NCI-H2107 (cell line): Measurements from ENCODE around the gene TEX19.
"Not testable (repeated sequence)": the region's sequence is repeated elsewhere in the genome, so short reads cannot be mapped to it uniquely, and the experiment has no call there.

Experiments used
- DNase-seq: peaks from one replicate; lab custom pipeline; 2025; lab: John Stamatoyannopoulos, UW

Gene TEX19

DNA sequence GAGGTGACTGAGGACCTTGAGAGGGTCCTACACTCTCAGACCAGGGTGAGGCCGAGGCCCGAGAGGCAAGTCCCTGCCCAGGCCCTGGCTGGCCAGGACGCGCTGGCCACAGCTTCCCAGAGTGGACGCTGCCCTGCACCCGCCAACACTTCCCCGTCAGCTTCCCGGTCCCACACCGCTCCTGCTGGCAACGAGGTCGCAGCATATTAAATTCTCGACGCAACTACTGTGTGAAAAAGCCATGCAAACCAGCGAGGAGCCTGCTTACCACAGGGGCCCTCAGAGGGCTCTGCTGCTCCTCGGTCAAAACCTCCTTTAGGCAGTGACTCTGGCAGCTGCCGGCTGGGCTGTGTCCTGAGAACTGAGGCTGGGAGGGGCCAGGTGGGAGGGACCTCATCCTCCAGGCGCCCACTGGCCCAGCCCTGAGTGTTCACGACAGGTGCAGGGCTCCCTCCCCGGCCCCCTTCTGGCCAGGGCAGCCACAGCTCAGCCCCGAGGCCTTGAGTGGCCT, 2.1 kb upstream of the TEX19 start:
- peak; percentile 63 for DNase-seq

DNA sequence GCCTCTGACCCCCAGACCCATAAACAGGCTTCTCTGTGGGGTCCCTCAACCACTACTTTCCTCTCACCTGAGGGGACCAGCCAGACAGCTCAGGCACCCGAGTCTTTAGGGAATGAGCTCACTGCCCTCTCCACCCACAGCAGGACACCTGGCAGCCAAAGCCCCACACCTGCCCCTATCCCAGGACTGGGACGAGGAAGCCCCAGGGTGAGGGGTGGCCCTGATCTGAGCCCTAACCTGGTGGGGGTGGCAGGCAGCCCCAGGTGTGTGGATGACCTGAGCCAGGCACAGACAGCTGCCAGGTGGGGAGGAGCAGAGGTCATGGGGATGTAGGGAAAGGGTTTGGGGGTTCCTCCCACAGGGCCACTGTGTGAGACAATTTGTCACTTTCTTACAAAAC, 1.7 kb upstream of the TEX19 start:
- DNase-seq: no peak

DNA sequence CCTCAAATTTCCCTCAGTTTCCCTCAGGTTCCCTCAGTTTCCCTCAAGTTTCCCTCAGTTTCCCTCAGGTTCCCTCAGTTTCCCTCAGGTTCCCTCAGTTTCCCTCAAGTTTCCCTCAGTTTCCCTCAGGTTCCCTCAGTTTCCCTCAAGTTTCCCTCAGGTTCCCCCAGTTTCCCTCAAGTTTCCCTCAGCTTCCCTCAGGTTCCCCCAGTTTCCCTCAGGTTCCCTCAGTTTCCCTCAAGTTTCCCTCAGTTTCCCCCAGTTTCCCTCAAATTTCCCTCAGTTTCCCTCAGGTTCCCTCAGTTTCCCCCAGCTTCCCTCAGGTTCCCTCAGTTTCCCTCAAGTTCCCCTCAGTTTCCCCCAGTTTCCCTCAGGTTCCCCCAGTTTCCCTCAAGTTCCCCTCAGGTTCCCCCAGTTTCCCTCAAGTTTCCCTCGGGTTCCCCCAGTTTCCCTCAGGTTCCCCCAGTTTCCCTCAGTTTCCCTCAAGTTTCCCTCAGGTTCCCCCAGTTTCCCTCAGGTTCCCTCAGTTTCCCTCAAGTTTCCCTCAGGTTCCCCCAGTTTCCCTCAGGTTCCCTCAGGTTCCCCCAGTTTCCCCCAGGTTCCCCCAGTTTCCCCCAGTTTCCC, 516 bp downstream of the TEX19 start:
- not testable (repeated sequence) for DNase-seq

DNA sequence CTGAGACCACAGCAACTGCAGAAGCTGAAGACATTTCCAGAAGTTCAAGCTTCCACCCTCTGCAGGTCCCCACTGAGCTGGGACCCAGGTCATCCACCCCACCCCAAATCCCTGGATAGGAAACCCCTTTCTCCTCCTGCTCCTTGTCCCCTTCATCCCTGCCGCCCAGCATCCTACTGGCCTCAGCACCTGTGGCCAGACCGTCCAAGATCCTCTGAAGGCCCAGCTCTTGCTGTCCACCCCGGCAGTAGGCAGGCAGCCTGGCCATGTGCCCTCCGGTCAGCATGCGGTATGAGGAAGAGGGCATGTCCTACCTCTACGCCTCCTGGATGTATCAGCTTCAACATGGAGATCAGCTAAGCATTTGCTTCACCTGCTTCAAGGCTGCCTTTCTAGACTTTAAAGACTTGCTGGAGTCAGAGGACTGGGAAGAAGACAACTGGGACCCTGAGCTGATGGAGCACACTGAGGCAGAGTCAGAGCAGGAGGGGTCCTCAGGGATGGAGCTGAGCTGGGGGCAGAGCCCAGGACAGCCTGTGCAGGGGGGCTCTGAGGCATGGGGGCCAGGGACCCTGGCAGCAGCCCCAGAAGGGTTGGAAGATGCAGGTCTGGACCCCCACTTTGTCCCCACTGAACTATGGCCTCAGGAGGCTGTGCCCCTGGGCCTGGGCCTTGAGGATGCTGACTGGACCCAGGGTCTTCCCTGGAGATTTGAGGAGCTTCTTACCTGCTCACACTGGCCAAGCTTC, 3.0 kb downstream of the TEX19 start:
- no peak for DNase-seq

DNA sequence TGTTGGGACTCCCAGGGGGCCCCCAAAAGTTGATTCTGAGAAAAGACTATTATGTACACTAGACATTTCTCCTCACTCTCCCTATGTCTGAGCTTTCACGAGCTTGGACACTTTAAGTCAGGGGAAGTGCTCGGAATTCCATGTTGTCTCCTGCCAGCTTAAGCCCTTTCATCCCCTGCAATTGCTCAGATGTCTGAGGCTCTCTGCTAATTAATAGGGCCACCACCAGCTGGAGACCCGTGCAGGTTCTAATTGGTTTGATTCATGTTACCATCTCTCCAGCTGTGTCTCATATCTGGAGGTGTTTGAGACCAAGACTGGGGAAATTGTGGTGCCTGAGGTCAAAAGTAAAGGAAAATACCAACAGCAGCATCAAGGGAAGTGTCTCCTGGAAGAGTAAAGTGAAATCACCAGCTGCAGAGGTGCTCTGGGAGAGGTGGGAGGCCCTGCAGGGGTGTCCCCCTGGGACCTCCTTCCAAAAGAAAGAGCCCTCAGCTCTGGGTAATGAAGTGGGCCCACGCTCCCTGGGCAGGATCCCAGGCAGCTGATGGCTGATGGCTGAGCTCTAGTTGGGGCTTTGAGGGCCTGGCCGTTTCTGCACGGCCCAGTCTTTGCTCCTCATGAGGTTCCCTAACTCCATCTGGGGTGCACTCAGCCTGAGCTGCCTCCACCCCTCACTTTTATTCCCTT, 6.7 kb downstream of the TEX19 start:
- no peak for DNase-seq

DNA sequence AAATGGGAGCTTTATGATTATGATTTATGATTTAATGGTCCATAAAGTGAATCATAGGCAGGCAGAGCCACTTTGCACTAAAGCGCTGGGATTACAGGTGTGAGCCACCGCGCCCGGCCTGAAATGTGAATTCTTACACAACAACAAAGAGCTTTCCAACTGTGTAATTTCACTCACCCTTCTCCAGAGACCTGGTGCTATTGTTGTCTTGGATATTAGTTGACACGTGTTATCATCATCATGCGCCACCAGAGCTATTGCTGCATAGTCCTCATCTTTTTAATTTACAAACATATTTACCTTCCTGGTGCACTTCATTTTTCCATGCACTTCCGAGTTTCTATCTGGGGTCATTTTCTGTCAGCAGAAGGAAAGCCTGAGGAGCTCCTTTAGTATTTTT, 7.7 kb downstream of the TEX19 start:
- DNase-seq: peak; percentile 55

DNA sequence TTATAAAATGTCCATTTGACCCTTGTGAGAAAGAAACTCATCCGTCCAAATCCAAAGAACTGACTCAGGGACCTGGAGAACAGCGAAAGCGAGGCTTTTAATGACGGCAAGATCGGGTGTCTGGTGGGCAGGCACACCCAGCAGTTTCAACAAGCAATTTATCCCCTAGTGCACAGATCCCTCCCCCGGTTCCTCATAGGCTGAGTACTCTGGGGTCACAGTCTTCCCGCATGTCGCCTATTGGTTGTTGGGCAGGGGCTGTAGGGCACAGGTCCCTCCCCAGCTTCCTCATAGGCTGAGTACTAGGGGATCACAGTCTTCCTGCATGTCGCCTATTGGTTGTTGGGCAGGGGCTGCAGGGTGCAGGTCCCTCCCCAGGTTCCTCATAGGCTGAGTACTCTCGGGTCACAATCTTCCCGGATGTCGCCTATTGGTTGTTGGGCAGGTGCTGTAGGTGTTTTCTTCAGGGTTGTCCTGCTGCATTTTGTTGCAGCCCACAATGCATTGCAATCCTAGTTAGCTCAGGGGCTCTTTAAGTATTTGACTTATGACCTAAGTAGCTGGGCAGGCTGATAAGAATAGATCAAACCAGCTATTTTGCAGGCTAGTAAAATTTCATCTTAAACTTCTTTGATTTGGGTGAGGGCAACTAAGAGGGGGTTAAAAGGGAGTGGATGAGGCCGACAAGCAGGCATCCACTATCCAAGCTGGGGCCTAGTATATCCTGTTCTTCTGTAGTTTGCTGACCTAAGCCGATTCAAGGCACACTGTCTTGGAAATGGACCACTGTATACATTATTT, 8.9 kb downstream of the TEX19 start:
- no peak for DNase-seq

DNA sequence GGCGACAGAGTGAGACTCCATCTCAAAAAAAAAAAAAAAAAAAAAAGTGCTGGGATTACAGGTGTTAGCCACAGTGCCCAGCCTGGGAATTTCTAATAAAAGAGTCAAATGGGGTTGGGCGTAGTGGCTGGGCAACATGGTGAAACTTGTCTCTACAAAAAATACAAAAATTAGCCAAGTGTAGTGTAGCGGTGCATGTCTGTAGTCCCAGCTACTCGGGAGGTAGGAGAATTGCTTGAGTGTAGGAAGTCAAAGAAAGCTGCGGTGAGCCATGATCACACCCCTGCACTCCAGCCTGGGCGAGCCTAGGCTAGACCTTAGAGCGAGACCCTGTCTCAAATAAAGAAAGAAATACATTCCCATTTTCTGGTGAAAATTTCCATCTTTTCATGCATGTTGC, 10.2 kb downstream of the TEX19 start:
- no peak for DNase-seq

DNA sequence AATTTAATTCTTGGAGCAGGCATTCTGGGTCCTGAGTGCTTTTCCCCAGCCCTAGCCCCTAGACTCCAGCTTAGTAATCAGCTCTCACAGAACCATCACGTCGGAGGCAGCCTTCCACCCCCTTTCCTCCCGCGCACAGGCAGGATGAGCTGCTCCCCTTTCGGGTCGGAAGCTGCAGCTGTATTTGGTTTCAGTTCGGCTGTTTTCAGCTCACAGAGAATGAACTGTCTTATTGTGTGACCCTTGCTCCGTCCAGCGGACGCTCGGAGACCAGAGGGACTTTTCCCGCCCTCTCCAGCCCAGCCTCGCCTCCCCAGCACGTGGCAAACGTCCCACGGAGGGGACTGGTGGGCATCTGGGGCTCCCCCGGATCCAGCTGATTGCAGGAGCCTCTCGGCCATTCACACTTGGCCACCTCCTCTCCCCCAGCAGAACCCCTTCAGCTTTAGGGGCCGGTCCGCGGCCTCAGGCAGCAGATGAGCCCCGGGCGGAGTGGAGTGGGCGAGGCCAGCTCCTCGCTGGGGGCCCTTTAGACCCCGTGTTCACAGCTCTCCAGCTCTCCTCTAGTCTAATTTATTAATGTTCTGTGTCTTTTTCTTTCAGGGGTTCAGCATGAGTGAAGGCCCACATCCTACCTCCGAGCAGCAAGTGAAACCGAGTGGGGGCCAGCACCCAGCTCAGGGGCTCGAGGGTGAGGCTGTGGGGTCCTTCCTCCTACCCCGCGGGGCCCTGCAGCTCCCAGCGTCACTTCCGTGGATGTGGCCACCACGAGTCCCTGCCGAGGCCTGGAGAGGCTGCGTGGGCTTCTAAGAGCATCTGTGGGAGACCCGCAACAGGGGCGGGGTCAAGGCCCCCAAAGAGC, 11.7 kb downstream of the TEX19 start:
- no peak for DNase-seq

DNA sequence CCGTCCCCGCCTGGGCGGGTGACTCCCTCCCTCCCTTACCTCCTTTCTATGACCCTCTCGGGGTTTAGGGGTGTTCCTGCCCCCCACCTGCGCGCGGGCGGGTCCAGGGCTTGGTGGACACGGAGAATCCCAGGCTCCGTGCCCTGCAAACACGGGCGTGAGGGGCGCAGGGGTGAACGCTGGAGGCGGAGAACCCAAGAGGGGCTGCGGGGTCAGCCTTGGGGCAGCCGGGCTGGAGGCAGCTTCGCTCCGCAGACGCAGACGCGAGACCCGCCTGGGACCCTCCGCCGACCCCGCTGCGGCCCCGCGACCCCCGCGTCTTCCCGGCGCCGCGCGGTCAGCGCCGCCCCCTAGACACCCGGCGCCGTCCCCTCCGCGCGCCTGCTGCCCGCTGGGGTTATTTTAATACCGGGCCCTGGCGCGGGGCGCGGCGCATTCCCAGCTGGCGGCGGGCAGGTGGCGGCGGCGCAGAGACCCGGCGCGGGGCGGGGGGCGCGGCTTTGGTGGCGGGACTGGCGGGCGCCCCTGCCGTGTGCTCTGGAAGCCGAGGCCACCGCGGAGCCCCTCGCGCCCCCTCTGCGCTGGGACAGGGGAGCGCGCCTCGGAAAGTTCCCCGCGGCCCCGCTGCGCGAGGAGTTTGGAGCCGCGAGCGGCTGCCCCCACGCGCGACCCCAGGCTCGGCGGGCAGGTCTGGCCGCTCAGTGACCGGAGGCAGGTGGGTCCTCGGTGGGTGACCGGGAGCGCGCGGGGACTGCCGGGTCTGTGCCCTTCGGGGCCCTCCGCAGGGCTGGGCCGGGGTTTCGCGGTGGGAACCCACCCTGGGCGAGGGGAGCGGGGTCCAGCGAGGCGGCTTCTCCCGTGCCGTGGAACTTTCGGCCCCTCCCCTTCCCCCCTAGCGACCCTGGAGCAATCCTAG, 12.5 kb downstream of the TEX19 start, which contains the start of gene UTS2R:
Gene UTS2R, plus strand, starts transcription at position 433 of the 916 bp plus-strand sequence. CDS start 2,560 bp downstream, outside the sequence.
- no peak for DNase-seq

DNA sequence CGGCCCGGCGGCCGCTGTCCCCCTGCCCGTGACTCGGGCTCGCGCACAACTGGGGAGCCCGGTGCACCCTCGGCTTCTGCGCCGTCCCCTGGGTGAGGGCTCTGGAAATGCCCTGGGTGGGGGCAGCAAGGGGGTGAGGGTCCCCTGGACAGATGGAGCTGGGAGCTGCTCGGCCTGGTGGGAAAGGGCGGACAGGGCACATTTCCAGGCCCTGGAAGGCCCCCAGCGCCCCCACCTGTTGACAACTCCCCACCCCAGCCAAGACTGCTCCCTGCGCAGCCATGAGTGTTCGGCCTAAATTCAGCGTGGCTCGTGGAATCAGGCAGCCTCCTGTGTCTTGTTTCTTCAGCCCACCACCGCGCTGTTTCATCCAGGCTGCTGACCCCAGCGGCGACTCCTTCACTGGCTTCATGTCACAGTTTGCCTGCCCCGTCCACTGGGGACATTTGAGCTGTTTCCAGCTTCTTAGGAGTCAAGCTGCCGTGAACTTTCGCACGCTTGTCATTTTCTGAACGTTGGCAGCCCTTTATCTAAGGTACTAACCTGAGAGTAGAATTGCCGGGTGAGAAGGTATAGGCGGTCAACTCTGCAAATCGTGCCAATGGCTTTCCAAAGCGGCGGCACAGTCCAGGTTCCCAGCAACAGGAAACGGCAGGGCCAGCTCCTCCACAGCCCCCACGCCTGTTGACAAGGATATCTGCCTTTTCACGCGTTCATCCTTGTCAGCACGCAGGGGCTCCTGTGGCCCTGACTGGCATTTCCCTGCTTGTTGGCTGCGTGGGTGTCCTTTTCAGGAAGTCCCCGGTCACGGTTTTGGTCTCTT, 13.4 kb downstream of the TEX19 start:
- DNase-seq: no peak

DNA sequence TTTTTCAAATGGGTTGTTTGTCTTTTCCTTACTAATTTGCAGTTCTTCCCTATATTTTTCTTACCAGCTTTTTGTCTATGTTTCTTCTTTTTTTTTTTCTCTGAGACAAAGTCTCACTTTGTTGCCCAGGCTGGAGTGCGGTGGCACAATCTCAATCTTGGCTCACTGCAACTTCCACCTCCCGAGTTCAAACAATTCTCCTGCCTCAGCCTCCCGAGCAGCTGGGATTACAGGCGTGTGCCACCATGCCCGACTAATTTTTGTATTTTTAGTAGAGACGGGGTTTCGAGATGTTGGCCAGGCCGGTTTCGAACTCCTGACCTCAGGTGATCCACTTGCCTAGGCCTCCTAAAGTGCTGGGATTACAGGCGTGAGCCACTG, 14.0 kb downstream of the TEX19 start:
- DNase-seq: not testable (repeated sequence)

DNA sequence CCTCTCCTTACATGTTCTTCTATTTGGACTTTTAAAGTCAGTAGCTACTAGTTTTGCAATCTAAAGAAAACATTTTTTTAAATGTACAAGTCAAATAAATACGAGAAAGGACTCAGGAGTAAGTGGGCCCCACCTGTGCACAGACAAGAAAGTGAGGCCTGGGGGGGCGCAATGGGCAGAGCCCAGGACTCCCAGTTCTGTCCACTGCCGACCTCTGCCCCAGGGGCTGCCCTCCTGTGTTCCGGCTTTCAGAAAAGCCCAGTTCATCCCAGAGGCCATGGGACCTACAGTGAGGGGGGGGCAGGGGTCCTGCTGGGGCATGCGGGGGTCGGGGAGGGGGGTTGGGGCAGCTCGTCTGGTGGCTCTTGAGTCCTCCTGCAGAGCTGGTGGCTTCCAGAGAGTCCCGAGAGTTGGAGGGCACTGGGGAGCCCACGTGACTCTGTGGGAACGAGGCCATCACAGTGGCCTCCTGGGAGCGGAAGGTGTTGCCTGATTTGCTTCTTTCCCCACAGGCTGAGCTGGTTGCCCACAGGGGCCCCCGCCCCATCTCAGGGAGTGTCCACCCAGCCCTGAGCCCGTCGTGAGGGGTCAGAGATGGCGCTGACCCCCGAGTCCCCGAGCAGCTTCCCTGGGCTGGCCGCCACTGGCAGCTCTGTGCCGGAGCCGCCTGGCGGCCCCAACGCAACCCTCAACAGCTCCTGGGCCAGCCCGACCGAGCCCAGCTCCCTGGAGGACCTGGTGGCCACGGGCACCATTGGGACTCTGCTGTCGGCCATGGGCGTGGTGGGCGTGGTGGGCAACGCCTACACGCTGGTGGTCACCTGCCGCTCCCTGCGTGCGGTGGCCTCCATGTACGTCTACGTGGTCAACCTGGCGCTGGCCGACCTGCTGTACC, 14.9 kb downstream of the TEX19 start:
- no peak for DNase-seq

DNA sequence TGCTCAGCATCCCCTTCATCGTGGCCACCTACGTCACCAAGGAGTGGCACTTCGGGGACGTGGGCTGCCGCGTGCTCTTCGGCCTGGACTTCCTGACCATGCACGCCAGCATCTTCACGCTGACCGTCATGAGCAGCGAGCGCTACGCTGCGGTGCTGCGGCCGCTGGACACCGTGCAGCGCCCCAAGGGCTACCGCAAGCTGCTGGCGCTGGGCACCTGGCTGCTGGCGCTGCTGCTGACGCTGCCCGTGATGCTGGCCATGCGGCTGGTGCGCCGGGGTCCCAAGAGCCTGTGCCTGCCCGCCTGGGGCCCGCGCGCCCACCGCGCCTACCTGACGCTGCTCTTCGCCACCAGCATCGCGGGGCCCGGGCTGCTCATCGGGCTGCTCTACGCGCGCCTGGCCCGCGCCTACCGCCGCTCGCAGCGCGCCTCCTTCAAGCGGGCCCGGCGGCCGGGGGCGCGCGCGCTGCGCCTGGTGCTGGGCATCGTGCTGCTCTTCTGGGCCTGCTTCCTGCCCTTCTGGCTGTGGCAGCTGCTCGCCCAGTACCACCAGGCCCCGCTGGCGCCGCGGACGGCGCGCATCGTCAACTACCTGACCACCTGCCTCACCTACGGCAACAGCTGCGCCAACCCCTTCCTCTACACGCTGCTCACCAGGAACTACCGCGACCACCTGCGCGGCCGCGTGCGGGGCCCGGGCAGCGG, 15.7 kb downstream of the TEX19 start:
- DNase-seq: no peak

DNA sequence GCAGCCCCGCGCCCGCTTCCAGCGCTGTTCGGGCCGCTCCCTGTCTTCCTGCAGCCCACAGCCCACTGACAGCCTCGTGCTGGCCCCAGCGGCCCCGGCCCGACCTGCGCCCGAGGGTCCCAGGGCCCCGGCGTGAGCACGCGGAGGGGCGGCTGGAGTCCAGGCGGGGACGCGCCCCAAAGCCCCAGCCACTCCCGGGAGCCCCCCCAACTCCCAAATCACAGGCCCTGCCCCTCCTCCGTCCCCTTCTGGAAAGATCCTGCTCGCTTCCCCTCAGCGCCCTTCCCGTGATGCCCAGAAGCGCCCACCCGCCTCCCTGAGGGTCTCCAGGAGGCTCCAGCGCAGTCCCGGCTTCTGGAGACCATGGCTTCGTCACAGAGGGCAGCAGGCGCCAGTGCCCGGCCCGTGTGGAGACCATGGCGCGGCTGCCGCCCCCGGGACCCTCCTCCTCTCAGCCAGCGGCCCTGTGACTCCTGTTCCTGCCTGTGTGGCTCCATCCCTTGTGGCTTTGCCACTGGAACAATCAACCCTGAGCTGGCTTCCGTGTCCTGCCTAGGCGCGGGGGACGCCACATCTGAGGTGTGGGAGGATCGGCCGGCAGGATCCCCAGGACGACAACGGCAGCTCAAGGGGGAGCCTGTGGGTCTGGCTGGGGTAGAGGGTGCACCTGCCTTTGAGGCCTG, 16.5 kb downstream of the TEX19 start:
- DNase-seq: no peak

DNA sequence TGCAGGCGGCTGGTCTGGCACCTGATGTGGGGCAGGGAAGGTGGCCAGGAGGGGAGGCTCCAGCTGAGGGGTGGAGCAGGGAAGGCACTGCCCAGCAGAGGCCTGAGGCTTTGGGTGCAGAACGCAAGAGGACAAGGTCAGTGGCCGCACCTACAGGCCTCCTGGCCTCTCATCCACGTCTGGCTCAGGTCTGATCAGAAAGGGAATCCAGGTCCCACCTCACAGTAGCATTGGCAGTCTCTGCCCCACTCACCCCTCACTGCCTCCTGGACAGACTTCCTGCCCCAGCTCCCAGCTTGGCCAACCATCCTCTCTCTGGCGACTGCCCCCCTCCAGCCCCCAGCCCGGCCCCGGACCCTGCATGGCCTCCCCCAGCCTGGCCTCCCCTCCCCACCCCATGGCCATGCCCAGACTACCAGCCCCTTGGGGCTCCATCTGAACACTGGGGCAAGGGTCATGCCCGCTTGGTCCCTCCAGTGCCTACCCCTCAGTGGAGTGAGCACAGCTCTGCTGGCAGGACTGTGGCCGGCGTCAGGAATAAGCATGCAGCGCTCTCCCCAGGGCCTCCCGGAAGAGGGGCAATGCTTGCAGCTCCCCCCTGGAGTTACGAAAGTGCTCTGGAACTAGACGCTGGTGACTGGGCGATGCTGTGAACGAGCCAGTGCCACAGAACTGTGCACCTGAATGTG, 17.1 kb downstream of the TEX19 start:
- DNase-seq: no peak
